HepG2 (cell line): ENCODE results near the gene RTBDN. TPM values are rescaled to one million over a fixed set of nuclear protein-coding genes. Genes with fewer than 3 reads are reported as not detected.

Experiments used
- CENPT ChIP-seq: sonication (generic); formaldehyde crosslinking; IDR thresholded peaks from 2 replicates; pipeline ENCODE4 v1.8.0; 2022; ENCODE audit warnings: low read depth, mild to moderate bottlenecking, moderate library complexity, missing genetic modification reagents
- ETV6 ChIP-seq: sonication (generic); formaldehyde crosslinking; conservative IDR thresholded peaks from 2 replicates; pipeline ENCODE4 v1.4.0; 2020; ENCODE audit warnings: missing genetic modification reagents
- FLYWCH1 ChIP-seq: sonication (generic); formaldehyde crosslinking; IDR thresholded peaks from 2 replicates; pipeline ENCODE4 v1.8.1; 2023; ENCODE audit warnings: mild to moderate bottlenecking, missing genetic modification reagents
- MIER3 ChIP-seq: IDR thresholded peaks from 2 replicates; pipeline ENCODE4 v1.6.1; 2016; ENCODE audit warnings: missing compliant biosample characterization, borderline replicate concordance
- NFYC ChIP-seq: IDR thresholded peaks from 2 replicates; pipeline ENCODE4 v1.6.1; 2016; ENCODE audit warnings: missing genetic modification reagents, missing compliant biosample characterization
- TFDP2 ChIP-seq: sonication (generic); formaldehyde crosslinking; IDR thresholded peaks from 2 replicates; pipeline ENCODE4 v1.4.0; 2020; ENCODE audit warnings: missing genetic modification reagents
- ZNF142 ChIP-seq: sonication (generic); formaldehyde crosslinking; IDR thresholded peaks from 2 replicates; pipeline ENCODE4 v1.4.0; 2020; ENCODE audit warnings: missing genetic modification reagents
- ZNF3 ChIP-seq: IDR thresholded peaks from 2 replicates; pipeline ENCODE4 v1.7.0; 2017; ENCODE audit warnings: inconsistent platforms
- ZNF629 ChIP-seq: sonication (generic); formaldehyde crosslinking; conservative IDR thresholded peaks from 2 replicates; pipeline ENCODE4 v1.5.0; 2020; ENCODE audit warnings: missing genetic modification reagents
- ZNF724P ChIP-seq: sonication (generic); formaldehyde crosslinking; IDR thresholded peaks from 2 replicates; pipeline ENCODE4 v1.8.0; 2022; ENCODE audit warnings: missing genetic modification reagents, borderline replicate concordance
- ZNF850 ChIP-seq: sonication (generic); formaldehyde crosslinking; conservative IDR thresholded peaks from 2 replicates; pipeline ENCODE4 v1.9.0; 2021; ENCODE audit warnings: mild to moderate bottlenecking, missing genetic modification reagents
- polyA plus RNA-seq, 8 experiments: library from polyadenylated mRNA; depleted of rRNA in 3 of 8; stranded (reverse) in 7 of 8; unstranded in 1 of 8; fragments of >200 nt; fragmentation: Illumina TruSeq in 4 of 8; extraction: Trizol in 4 of 8; gene quantifications; 2 replicates each; pipeline versions ENCODE4 v1.2.1 to v1.2.3, GENCODE V29; 2011 to 2016; ENCODE audit warnings: low read depth in 4 of 8, missing spikeins in 1 of 8, mixed read lengths in 1 of 8; ENCODE audit not compliant: insufficient read depth in 1 of 8
- total RNA-seq, 5 experiments: library from RNA; depleted of rRNA; stranded (reverse); fragments of >200 nt; fragmentation: Illumina TruSeq; extraction: Trizol; gene quantifications; 2 replicates each; pipeline ENCODE4 v1.2.3, GENCODE V29; 2016; ENCODE audit warnings: low read depth in 1 of 5
- TF ChIP-seq, protein P1 (sequence below): sonication (generic); formaldehyde crosslinking; IDR thresholded peaks from 2 replicates; pipeline ENCODE4 v1.4.0; 2020; ENCODE audit warnings: missing genetic modification reagents
- TF ChIP-seq, protein P2 (sequence below): sonication (generic); formaldehyde crosslinking; IDR thresholded peaks from 2 replicates; pipeline ENCODE4 v1.9.0; 2021; ENCODE audit warnings: missing genetic modification reagents, mild to moderate bottlenecking, borderline replicate concordance
- TF ChIP-seq, protein P3 (sequence below): IDR thresholded peaks from 2 replicates; pipeline ENCODE4 v1.6.1; 2016
- TF ChIP-seq, protein P4 (sequence below): sonication (generic); formaldehyde crosslinking; IDR thresholded peaks from 2 replicates; pipeline ENCODE4 v1.5.1; 2020; ENCODE audit warnings: missing genetic modification reagents, mild to moderate bottlenecking, borderline replicate concordance

The RTBDN gene
- total and polyA plus RNA-seq, 2 of the 13 experiments (the other 11 are each of a cell fraction or from before 2014, with no cell fraction given) = 0.27 to 0.48 TPM

DNA sequence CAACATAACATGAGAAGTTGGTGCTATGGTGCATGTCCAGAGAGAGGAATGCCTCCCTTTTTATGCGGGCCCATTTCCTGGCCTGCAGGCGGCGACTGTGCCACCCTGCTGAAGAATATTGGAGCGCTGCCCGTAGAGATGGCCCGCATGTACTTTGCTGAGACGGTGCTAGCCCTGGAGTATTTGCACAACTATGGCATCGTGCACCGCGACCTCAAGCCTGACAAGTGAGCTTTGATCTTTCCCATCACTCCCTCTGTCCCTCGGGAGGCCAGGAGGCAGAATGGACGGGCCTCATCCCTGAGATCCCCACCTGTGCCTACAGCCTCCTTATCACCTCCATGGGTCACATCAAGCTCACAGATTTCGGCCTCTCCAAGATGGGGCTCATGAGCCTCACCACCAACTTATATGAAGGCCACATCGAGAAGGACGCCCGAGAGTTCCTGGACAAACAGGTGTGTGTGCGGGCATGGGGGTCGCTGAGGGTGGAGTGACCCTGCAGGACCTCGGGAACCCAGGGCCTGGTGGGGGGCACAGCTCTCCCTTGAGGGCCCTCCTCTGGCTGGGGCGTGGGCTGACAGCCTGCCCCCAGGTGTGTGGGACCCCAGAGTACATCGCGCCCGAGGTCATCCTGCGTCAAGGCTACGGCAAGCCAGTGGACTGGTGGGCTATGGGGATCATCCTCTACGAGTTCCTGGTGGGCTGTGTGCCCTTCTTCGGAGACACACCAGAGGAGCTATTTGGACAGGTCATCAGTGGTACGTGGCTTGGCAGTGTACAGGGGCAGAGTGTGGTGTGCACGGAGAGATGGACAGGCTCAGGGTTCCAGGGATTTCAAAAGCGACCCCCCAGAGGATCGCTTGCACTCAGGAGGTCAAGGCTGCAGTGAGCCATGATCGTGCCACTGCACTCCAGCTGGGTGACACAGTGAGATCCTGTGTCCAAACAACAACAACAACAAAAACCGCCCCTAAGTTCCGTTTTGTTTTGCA lies 30.6 kb upstream of the RTBDN start (continued):
- no peak for TF ChIP-seq ZNF142 (CRISPR knock-in tag)
- TF ChIP-seq MIER3 (CRISPR knock-in tag) = peak; percentile 20; the same call in 1 of the 2 replicates
- no peak for TF ChIP-seq CENPT (CRISPR knock-in tag)
- peak; percentile 1; the same call in 1 of the 2 replicates for TF ChIP-seq ZNF629 (CRISPR knock-in tag)
- TF ChIP-seq, protein P1, sequence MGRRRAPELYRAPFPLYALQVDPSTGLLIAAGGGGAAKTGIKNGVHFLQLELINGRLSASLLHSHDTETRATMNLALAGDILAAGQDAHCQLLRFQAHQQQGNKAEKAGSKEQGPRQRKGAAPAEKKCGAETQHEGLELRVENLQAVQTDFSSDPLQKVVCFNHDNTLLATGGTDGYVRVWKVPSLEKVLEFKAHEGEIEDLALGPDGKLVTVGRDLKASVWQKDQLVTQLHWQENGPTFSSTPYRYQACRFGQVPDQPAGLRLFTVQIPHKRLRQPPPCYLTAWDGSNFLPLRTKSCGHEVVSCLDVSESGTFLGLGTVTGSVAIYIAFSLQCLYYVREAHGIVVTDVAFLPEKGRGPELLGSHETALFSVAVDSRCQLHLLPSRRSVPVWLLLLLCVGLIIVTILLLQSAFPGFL (CRISPR knock-in tag) = no peak
- TF ChIP-seq, protein P2, sequence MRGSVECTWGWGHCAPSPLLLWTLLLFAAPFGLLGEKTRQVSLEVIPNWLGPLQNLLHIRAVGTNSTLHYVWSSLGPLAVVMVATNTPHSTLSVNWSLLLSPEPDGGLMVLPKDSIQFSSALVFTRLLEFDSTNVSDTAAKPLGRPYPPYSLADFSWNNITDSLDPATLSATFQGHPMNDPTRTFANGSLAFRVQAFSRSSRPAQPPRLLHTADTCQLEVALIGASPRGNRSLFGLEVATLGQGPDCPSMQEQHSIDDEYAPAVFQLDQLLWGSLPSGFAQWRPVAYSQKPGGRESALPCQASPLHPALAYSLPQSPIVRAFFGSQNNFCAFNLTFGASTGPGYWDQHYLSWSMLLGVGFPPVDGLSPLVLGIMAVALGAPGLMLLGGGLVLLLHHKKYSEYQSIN (CRISPR knock-in tag) = no peak
- TF ChIP-seq, protein P3, sequence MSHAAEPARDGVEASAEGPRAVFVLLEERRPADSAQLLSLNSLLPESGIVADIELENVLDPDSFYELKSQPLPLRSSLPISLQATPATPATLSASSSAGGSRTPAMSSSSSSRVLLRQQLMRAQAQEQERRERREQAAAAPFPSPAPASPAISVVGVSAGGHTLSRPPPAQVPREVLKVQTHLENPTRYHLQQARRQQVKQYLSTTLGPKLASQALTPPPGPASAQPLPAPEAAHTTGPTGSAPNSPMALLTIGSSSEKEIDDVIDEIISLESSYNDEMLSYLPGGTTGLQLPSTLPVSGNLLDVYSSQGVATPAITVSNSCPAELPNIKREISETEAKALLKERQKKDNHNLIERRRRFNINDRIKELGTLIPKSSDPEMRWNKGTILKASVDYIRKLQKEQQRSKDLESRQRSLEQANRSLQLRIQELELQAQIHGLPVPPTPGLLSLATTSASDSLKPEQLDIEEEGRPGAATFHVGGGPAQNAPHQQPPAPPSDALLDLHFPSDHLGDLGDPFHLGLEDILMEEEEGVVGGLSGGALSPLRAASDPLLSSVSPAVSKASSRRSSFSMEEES (CRISPR knock-in tag) = no peak
- TF ChIP-seq ZNF3 (CRISPR knock-in tag) = no peak
- TF ChIP-seq ZNF724P = no peak
- TF ChIP-seq, protein P4, sequence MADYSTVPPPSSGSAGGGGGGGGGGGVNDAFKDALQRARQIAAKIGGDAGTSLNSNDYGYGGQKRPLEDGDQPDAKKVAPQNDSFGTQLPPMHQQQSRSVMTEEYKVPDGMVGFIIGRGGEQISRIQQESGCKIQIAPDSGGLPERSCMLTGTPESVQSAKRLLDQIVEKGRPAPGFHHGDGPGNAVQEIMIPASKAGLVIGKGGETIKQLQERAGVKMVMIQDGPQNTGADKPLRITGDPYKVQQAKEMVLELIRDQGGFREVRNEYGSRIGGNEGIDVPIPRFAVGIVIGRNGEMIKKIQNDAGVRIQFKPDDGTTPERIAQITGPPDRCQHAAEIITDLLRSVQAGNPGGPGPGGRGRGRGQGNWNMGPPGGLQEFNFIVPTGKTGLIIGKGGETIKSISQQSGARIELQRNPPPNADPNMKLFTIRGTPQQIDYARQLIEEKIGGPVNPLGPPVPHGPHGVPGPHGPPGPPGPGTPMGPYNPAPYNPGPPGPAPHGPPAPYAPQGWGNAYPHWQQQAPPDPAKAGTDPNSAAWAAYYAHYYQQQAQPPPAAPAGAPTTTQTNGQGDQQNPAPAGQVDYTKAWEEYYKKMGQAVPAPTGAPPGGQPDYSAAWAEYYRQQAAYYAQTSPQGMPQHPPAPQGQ (CRISPR knock-in tag) = no peak
- no peak for TF ChIP-seq NFYC (CRISPR knock-in tag)
- TF ChIP-seq ZNF850 = no peak
- no peak; the same call in 1 of the 2 replicates for TF ChIP-seq TFDP2 (CRISPR knock-in tag)
- no peak for TF ChIP-seq ETV6 (CRISPR knock-in tag)
- TF ChIP-seq FLYWCH1 = no peak
